Osteoblast (primary cell): Measurements from ENCODE around the gene GRAMD1A. TPM values are rescaled to one million over a fixed set of nuclear protein-coding genes. Genes with fewer than 3 reads are reported as not detected.

Experiments used
- DNase-seq: peaks from one replicate; pipeline ENCODE4 v3.0.0; 2011; ENCODE audit warnings: low spot score, mixed read lengths; ENCODE audit not compliant: insufficient read length; ENCODE audit errors: missing footprints
- H2AFZ ChIP-seq: 2 replicates; pipeline ENCODE4 v1.6.0; 2011; ENCODE audit warnings: mild to moderate bottlenecking, low read length
- H3K27ac ChIP-seq: 2 replicates; pipeline ENCODE4 v1.5.1; 2011; ENCODE audit warnings: mild to moderate bottlenecking, low read depth, low read length, moderate library complexity
- H3K27me3 ChIP-seq: 2 replicates; pipeline ENCODE4 v1.6.0; 2012; ENCODE audit warnings: mild to moderate bottlenecking, control low read depth, inconsistent platforms, low read length, moderate library complexity; ENCODE audit not compliant: insufficient read depth
- H3K36me3 ChIP-seq: 2 replicates; pipeline ENCODE4 v1.5.1; 2011; ENCODE audit warnings: mild to moderate bottlenecking, low read length, control low read depth, moderate library complexity; ENCODE audit not compliant: insufficient read depth
- H3K4me1 ChIP-seq: 2 replicates; pipeline ENCODE4 v1.5.1; 2011; ENCODE audit warnings: mild to moderate bottlenecking, low read length, control low read depth, moderate library complexity; ENCODE audit not compliant: insufficient read depth
- H3K4me2 ChIP-seq: 2 replicates; pipeline ENCODE4 v1.6.0; 2011; ENCODE audit warnings: mild to moderate bottlenecking, low read length; ENCODE audit not compliant: insufficient read depth
- H3K4me3 ChIP-seq: fragments of 200-600 bp; sonication (generic); 3 replicates; pipeline ENCODE4 v1.5.1; 2012; ENCODE audit warnings: mild to moderate bottlenecking, low read length, inconsistent platforms; ENCODE audit not compliant: insufficient read depth
- H3K79me2 ChIP-seq: 2 replicates; pipeline ENCODE4 v1.6.0; 2012; ENCODE audit warnings: mild to moderate bottlenecking, low read length, control low read depth, inconsistent platforms; ENCODE audit not compliant: insufficient read depth
- H3K9me3 ChIP-seq: 2 replicates; pipeline ENCODE4 v1.5.1; 2011; ENCODE audit warnings: low read depth, low read length, control low read depth
- H4K20me1 ChIP-seq: 2 replicates; pipeline ENCODE4 v1.6.0; 2012; ENCODE audit warnings: mild to moderate bottlenecking, low read length, control low read depth; ENCODE audit not compliant: insufficient read depth
- total RNA-seq: library from RNA; depleted of rRNA; stranded (reverse); fragments of >200 nt; gene quantifications from 2 replicates; pipeline ENCODE4 v1.2.3, GENCODE V29; 2012
- TF ChIP-seq, protein P1 (sequence below): IDR thresholded peaks from 2 replicates; pipeline ENCODE4 v1.5.1; 2011; ENCODE audit warnings: mild to moderate bottlenecking, low read depth, low read length, moderate library complexity; ENCODE audit errors: extremely low read depth

The GRAMD1A gene
- total RNA-seq, 1 donor: 29.7 TPM

GRCh38 chr19:35011091-35011689, 11.1 kb downstream of the GRAMD1A start:
- H4K20me1 ChIP-seq: peaks cover 17% of the 10 kb centered on the region
- peaks cover 7% of the 10 kb centered on the region for H3K79me2 ChIP-seq
- H3K4me3 ChIP-seq: no peak overlapping the region
- no peak overlapping the region for H2AFZ ChIP-seq
- no peaks in the 10 kb centered on the region for H3K9me3 ChIP-seq
- TF ChIP-seq, protein P1, sequence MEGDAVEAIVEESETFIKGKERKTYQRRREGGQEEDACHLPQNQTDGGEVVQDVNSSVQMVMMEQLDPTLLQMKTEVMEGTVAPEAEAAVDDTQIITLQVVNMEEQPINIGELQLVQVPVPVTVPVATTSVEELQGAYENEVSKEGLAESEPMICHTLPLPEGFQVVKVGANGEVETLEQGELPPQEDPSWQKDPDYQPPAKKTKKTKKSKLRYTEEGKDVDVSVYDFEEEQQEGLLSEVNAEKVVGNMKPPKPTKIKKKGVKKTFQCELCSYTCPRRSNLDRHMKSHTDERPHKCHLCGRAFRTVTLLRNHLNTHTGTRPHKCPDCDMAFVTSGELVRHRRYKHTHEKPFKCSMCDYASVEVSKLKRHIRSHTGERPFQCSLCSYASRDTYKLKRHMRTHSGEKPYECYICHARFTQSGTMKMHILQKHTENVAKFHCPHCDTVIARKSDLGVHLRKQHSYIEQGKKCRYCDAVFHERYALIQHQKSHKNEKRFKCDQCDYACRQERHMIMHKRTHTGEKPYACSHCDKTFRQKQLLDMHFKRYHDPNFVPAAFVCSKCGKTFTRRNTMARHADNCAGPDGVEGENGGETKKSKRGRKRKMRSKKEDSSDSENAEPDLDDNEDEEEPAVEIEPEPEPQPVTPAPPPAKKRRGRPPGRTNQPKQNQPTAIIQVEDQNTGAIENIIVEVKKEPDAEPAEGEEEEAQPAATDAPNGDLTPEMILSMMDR: no peak
- H3K27ac ChIP-seq: no peak overlapping the region
- peak; percentile 52 for DNase-seq
- no peak overlapping the region for H3K4me2 ChIP-seq
- peaks cover 8% of the 10 kb centered on the region for H3K4me1 ChIP-seq
- H3K36me3 ChIP-seq: peaks cover 46% of the 10 kb centered on the region
- no peaks in the 10 kb centered on the region for H3K27me3 ChIP-seq

GRCh38 chr19:35011737-35012682, 11.9 kb downstream of the GRAMD1A start:
- H3K36me3 ChIP-seq: peaks cover 50% of the 10 kb centered on the region

DNA sequence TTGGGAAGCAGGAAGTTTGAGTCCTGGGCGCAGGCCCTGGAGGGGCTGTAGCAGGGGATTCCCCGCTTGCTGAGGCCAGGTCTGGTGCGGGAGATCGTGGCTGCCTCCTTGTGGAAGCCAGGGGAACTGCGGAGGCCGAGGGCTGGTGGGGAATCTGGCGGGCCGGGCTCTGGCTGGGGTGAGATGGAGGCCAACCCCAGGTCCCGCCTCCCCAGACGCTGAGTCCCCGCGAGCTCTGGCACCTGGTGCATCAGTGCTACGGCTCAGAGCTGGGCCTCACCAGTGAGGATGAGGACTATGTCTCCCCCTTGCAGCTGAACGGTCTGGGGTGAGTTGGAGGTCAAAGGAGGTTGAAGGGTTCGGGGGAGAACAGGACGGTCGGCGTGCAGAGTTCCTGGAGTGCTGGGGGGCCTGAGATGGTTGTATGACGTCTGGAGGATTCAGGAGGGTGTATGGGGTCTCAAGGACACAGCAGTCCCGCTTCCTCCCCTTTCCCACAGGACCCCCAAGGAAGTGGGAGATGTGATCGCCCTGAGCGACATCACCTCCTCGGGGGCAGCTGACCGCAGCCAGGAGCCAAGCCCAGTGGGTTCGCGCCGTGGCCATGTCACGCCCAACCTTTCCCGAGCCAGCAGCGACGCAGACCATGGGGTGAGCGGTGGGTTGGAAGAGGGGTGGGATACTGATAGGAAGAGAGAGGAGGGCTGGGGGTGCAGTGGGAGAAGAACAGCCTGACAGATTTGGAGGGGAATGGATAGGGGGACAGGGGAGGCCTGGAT, 13.1 kb downstream of the GRAMD1A start:
- H3K27ac ChIP-seq: no peak overlapping the region
- no peaks in the 10 kb centered on the region for H3K9me3 ChIP-seq
- no peak overlapping the region for H3K4me3 ChIP-seq
- H3K36me3 ChIP-seq: peaks cover 60% of the 10 kb centered on the region
- no peak overlapping the region for H2AFZ ChIP-seq
- H3K27me3 ChIP-seq: no peaks in the 10 kb centered on the region
- no peak overlapping the region for H3K4me2 ChIP-seq
- TF ChIP-seq, protein P1: peak; percentile 83
- H3K4me1 ChIP-seq: no peaks in the 10 kb centered on the region
- peaks cover 9% of the 10 kb centered on the region for H4K20me1 ChIP-seq
- H3K79me2 ChIP-seq: no peaks in the 10 kb centered on the region
- peak; percentile 98 for DNase-seq

More at GRCh38 chr19:35011737-35012682, 11.9 kb downstream of the GRAMD1A start:
- Histone ChIP-seq H3K9me3 (no peaks in the 10 kb centered on the region), H3K4me2 (no peak overlapping the region), H3K27me3 (no peaks in the 10 kb centered on the region), H3K79me2 (peaks cover 3% of the 10 kb centered on the region), H3K4me3 (no peak overlapping the region), H4K20me1 (peaks cover 10% of the 10 kb centered on the region), H2AFZ (no peak overlapping the region), H3K27ac (no peak overlapping the region), H3K4me1 (no peaks in the 10 kb centered on the region)
- TF ChIP-seq, protein P1: no peak
- DNase-seq: peak; percentile 51
